CD4-positive, alpha-beta T cell (primary cell): ENCODE results near the gene RABGEF1. TPM values are rescaled to one million over a fixed set of nuclear protein-coding genes. Genes with fewer than 3 reads are reported as not detected.
"Not testable (repeated sequence)": the region's sequence is repeated elsewhere in the genome, so short reads cannot be mapped to it uniquely, and the experiment has no call there.

Source experiments
- ATAC-seq: fragments of 200-7000 bp; cut with Tn5 transposase; one replicate; pipeline ENCODE4 v1.10.0; 2022; ENCODE audit warnings: mild to moderate bottlenecking; ENCODE audit not compliant: poor library complexity
- CTCF ChIA-PET: fragments of 350-600 bp; sonication (Branson Sonifier 250); formaldehyde crosslinking; loops from one replicate; lab custom pipeline; 2021; ENCODE audit warnings: antibody characterized with exemption, inconsistent platforms; lab: Charles Lee
- POLR2A ChIA-PET: fragments of 350-600 bp; sonication (Branson Sonifier 250); formaldehyde crosslinking; loops from one replicate; lab custom pipeline; 2021; ENCODE audit warnings: antibody characterized with exemption, inconsistent platforms; lab: Charles Lee
- DNase-seq, 14 experiments: peaks; one replicate each; pipeline ENCODE4 v3.0.0-alpha.2; 2013 to 2020; ENCODE audit warnings: mixed read lengths in 2 of 14
- H3K27ac ChIP-seq, 2 donors: one replicate each; pipeline versions ENCODE4 v1.5.1 to v1.7.0; 2013; ENCODE audit warnings: low read length in 2 of 2, low read depth in 1 of 2, mild to moderate bottlenecking in 1 of 2
- H3K27me3 ChIP-seq, 2 experiments: 1 replicate in 1 of 2; 2 replicates in 1 of 2; pipeline versions ENCODE4 v1.6.1 to v1.7.0; 2013; ENCODE audit warnings: low read length in 2 of 2, control low read depth in 1 of 2, mild to moderate bottlenecking in 1 of 2, moderate library complexity in 1 of 2; ENCODE audit not compliant: insufficient read depth in 2 of 2, control insufficient read depth in 1 of 2
- H3K36me3 ChIP-seq: one replicate; pipeline ENCODE4 v1.6.1; 2013; ENCODE audit warnings: low read length, control low read depth; ENCODE audit not compliant: insufficient read depth
- H3K4me1 ChIP-seq: one replicate; pipeline ENCODE4 v1.6.1; 2013; ENCODE audit warnings: low read length, control low read depth; ENCODE audit not compliant: insufficient read depth
- H3K4me3 ChIP-seq: one replicate; pipeline ENCODE4 v1.5.1; 2013; ENCODE audit warnings: mild to moderate bottlenecking, low read length, moderate library complexity
- H3K9me3 ChIP-seq, 2 experiments: 1 replicate in 1 of 2; 2 replicates in 1 of 2; pipeline versions ENCODE4 v1.6.1 to v1.7.0; 2013; ENCODE audit warnings: low read length in 2 of 2, mild to moderate bottlenecking in 2 of 2, control low read depth in 1 of 2, moderate library complexity in 1 of 2; ENCODE audit not compliant: control insufficient read depth in 1 of 2, insufficient read depth in 1 of 2
- H3K27ac Mint-ChIP-seq: one replicate; pipeline ENCODE4 v1.8.0; 2020; ENCODE audit warnings: mixed read lengths
- H3K27me3 Mint-ChIP-seq: one replicate; pipeline ENCODE4 v1.8.0; 2021; ENCODE audit warnings: mixed read lengths
- H3K36me3 Mint-ChIP-seq: one replicate; pipeline ENCODE4 v1.8.0; 2021; ENCODE audit warnings: low read depth, mixed read lengths
- H3K4me1 Mint-ChIP-seq: one replicate; pipeline ENCODE4 v1.8.0; 2021; ENCODE audit warnings: low read depth, mixed read lengths
- H3K4me3 Mint-ChIP-seq: one replicate; pipeline ENCODE4 v1.8.0; 2020; ENCODE audit warnings: mild to moderate bottlenecking, mixed read lengths
- H3K9me3 Mint-ChIP-seq: one replicate; pipeline ENCODE4 v1.8.0; 2020; ENCODE audit warnings: mixed read lengths
- CTCF ChIP-seq: fragments of 200-600 bp; IDR thresholded peaks from one replicate; pipeline ENCODE4 v1.8.0; 2022; ENCODE audit warnings: antibody characterized with exemption, mild to moderate bottlenecking
- intact Hi-C, 2 experiments: fragments of 100-400 bp; cut with DNase I in 1 of 2; cut with micrococcal nuclease in 1 of 2; formaldehyde crosslinking; loops; one replicate each; pipeline versions ENCODE4 v1.15.1 to v1.9.0; 2023 to 2025; cut with DNase I, micrococcal nuclease
- total RNA-seq, 174 experiments: library from RNA in 2 of 174; stranded (reverse) in 2 of 174; gene quantifications; one replicate each; pipeline ENCODE4 v1.2.3 and lab custom pipeline; 2021 to 2026

RABGEF1 gene
- total RNA-seq, 2 experiments from 2014 or later = 18.9 to 20.1 TPM

GRCh38 chr7:66840316-66840715 is 99.8 kb downstream of the RABGEF1 start:
- Mint-ChIP-seq H3K9me3 (no peaks in the 10 kb centered on the region), H3K27ac (no peak overlapping the region), H3K4me3 (no peak overlapping the region), H3K36me3 (peaks cover 7% of the 10 kb centered on the region), H3K4me1 (peaks cover 19% of the 10 kb centered on the region), H3K27me3 (peaks cover 3% of the 10 kb centered on the region)
- intact Hi-C loops = loop anchor here (5.0 to 10.0 kb wide), 5 partner anchors 98 to 464 kb away; partner anchors contain the start of genes RABGEF1 (in 1 of the 2), SBDS (in 1 of the 2) and TYW1 (in 1 of the 2)
- H3K27me3 ChIP-seq = no peaks in the 10 kb centered on the region
- H3K4me1 ChIP-seq = peaks cover 14% of the 10 kb centered on the region
- no peak overlapping the region for H3K27ac ChIP-seq
- peaks cover 0 to 9% of the 10 kb centered on the region in 2 experiments for H3K9me3 ChIP-seq
- no peaks in the 10 kb centered on the region for H3K36me3 ChIP-seq
- no peak for ATAC-seq
- H3K4me3 ChIP-seq = no peak overlapping the region
- CTCF ChIA-PET = no interaction called here
- no peak for TF ChIP-seq CTCF
- DNase-seq = no peak
- POLR2A ChIA-PET = no interaction called here

GRCh38 chr7:66841898-66842297 is 101.4 kb downstream of the RABGEF1 start:
- DNase-seq (no peak), ATAC-seq (no peak)
- Histone ChIP-seq H3K36me3 (no peaks in the 10 kb centered on the region), H3K27me3 (no peaks in the 10 kb centered on the region), H3K27ac (no peak overlapping the region), H3K9me3 (no peaks in the 10 kb centered on the region), H3K4me3 (no peak overlapping the region), H3K4me1 (peaks cover 21% of the 10 kb centered on the region)
- Mint-ChIP-seq H3K4me1 (peaks cover 19% of the 10 kb centered on the region), H3K27me3 (peaks cover 3% of the 10 kb centered on the region), H3K27ac (no peak overlapping the region), H3K4me3 (no peak overlapping the region), H3K36me3 (peaks cover 11% of the 10 kb centered on the region), H3K9me3 (no peaks in the 10 kb centered on the region)
- intact Hi-C loops = loop anchor here (5.0 to 10.0 kb wide), 5 partner anchors 100 to 463 kb away; partner anchors contain the start of genes RABGEF1 (in 1 of the 2), SBDS (in 1 of the 2) and TYW1 (in 1 of the 2)
- CTCF ChIA-PET = no interaction called here
- POLR2A ChIA-PET = no interaction called here
- no peak for TF ChIP-seq CTCF

- H3K27ac ChIP-seq, H3K9me3 Mint-ChIP-seq, ATAC-seq, H3K27me3 ChIP-seq, DNase-seq, H3K36me3 ChIP-seq, H3K27me3 Mint-ChIP-seq, CTCF ChIA-PET, H3K9me3 ChIP-seq, H3K4me3 ChIP-seq: not testable (repeated sequence)
- intact Hi-C loops = loop anchor here (5.0 to 10.0 kb wide), 5 partner anchors 101 to 461 kb away; partner anchors contain the start of genes RABGEF1 (in 1 of the 2), SBDS (in 1 of the 2) and TYW1 (in 1 of the 2)
- POLR2A ChIA-PET = interaction anchor here (0.6 to 2.8 kb wide), 7 partner anchors 8 to 665 kb away, joined by 3 to 71 read pairs (median 25); partner anchors contain the start of genes SBDS, TMEM248 and TYW1
- Mint-ChIP-seq H3K4me1 (peaks cover 24% of the 10 kb centered on the region), H3K27ac (peak overlapping the region; percentile 97), H3K4me3 (peak overlapping the region; percentile 96), H3K36me3 (peaks cover 11% of the 10 kb centered on the region)
- H3K4me1 ChIP-seq = peaks cover 21% of the 10 kb centered on the region
Observed at GRCh38 chr7:66843492-66843891, 103.0 kb downstream of the RABGEF1 start.
